ENCODE results near the gene SLC16A2.

DNA sequence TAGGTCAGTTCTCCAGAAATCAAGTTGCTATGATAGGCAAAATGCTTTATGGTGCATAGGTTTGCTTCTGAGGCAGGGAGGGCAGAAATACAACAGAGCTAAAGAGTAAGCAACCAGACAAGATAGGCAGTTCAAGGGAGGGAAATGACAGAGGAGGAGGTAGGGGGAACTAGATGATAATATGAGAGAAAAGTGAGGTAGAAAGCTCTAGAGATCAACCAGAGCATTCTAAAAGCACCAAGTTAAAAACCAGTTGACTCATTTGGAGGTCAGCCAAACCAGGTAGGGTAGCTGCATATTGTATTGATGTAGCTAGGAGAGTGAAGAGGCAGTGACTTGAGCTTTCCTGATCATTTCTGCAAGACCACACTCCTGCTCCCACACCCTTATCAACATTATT lies 49.0 kb upstream of the SLC16A2 start:
- TF ChIP-seq, protein P1, sequence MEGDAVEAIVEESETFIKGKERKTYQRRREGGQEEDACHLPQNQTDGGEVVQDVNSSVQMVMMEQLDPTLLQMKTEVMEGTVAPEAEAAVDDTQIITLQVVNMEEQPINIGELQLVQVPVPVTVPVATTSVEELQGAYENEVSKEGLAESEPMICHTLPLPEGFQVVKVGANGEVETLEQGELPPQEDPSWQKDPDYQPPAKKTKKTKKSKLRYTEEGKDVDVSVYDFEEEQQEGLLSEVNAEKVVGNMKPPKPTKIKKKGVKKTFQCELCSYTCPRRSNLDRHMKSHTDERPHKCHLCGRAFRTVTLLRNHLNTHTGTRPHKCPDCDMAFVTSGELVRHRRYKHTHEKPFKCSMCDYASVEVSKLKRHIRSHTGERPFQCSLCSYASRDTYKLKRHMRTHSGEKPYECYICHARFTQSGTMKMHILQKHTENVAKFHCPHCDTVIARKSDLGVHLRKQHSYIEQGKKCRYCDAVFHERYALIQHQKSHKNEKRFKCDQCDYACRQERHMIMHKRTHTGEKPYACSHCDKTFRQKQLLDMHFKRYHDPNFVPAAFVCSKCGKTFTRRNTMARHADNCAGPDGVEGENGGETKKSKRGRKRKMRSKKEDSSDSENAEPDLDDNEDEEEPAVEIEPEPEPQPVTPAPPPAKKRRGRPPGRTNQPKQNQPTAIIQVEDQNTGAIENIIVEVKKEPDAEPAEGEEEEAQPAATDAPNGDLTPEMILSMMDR (IDR thresholded peaks at IDR 0.05): no peak
- no peak for TF ChIP-seq POLR2AphosphoS5 (IDR thresholded peaks at IDR 0.05)
